Measurements from ENCODE around the gene GREB1L. TPM values are rescaled to one million over a fixed set of nuclear protein-coding genes. Genes with fewer than 3 reads are reported as not detected.
"Not testable (repeated sequence)": the region's sequence is repeated elsewhere in the genome, so short reads cannot be mapped to it uniquely, and the experiment has no call there.

GREB1L gene
- total RNA-seq, 3 donors from 2014 or later, result 0.26 to 1.0 (median 0.29) TPM

- Histone ChIP-seq H3K4me1 (ENCODE audit: low read depth) (no peaks in the 10 kb centered on the region), H3K36me3 (ENCODE audit: low read depth) (no peaks in the 10 kb centered on the region), H3K9me3 (no peaks in the 10 kb centered on the region), H3K4me3 (no peak overlapping the region)
- intact Hi-C loops (cut with DNase I, micrococcal nuclease), result no loop called here
- TF ChIP-seq CTCF (IDR thresholded peaks at IDR 0.05), result no peak
- DNase-seq, result no peak
- no peak for ATAC-seq
Observed at GRCh38 chr18:21362831-21363230, 120.8 kb downstream of the GREB1L start.

- DNase-seq (no peak), ATAC-seq (no peak)
- TF ChIP-seq CTCF (IDR thresholded peaks at IDR 0.05), result no peak
- Histone ChIP-seq H3K36me3 (ENCODE audit: low read depth) (no peaks in the 10 kb centered on the region), H3K4me3 (no peak overlapping the region), H3K4me1 (ENCODE audit: low read depth) (no peaks in the 10 kb centered on the region), H3K9me3 (no peaks in the 10 kb centered on the region)
- intact Hi-C loops (cut with DNase I, micrococcal nuclease), result no loop called here
Observed at GRCh38 chr18:21363348-21363747, 121.3 kb downstream of the GREB1L start.

GRCh38 chr18:21364471-21364870, 122.4 kb downstream of the GREB1L start:
- Histone ChIP-seq H3K4me1 (ENCODE audit: low read depth) (no peaks in the 10 kb centered on the region), H3K36me3 (ENCODE audit: low read depth) (no peaks in the 10 kb centered on the region), H3K9me3 (no peaks in the 10 kb centered on the region), H3K4me3 (no peak overlapping the region)
- intact Hi-C loops (cut with DNase I, micrococcal nuclease), result no loop called here
- TF ChIP-seq CTCF (IDR thresholded peaks at IDR 0.05), result no peak
- no peak for ATAC-seq
- no peak for DNase-seq

GRCh38 chr18:21366896-21367295, 124.9 kb downstream of the GREB1L start:
- Histone ChIP-seq H3K9me3 (no peaks in the 10 kb centered on the region), H3K4me1 (ENCODE audit: low read depth) (no peaks in the 10 kb centered on the region), H3K4me3 (no peak overlapping the region), H3K36me3 (ENCODE audit: low read depth) (no peaks in the 10 kb centered on the region)
- ATAC-seq (no peak), DNase-seq (no peak)
- TF ChIP-seq CTCF (IDR thresholded peaks at IDR 0.05), result no peak
- intact Hi-C loops (cut with DNase I, micrococcal nuclease), result no loop called here

- no peak for TF ChIP-seq CTCF (IDR thresholded peaks at IDR 0.05)
- H3K4me3 ChIP-seq, result no peak overlapping the region
- H3K36me3 ChIP-seq (ENCODE audit: low read depth), result no peaks in the 10 kb centered on the region
- no peaks in the 10 kb centered on the region for H3K4me1 ChIP-seq (ENCODE audit: low read depth)
- no peaks in the 10 kb centered on the region for H3K9me3 ChIP-seq
- DNase-seq (no peak), ATAC-seq (no peak)
- intact Hi-C loops (cut with DNase I, micrococcal nuclease), result no loop called here
Observed at GRCh38 chr18:21369146-21369545, 127.1 kb downstream of the GREB1L start.

GRCh38 chr18:21369597-21369996, 127.6 kb downstream of the GREB1L start:
- H3K4me3 ChIP-seq; H3K4me1 ChIP-seq (ENCODE audit: low read depth); H3K9me3 ChIP-seq; H3K36me3 ChIP-seq (ENCODE audit: low read depth); DNase-seq; ATAC-seq; intact Hi-C loops (cut with DNase I, micrococcal nuclease): not testable (repeated sequence)

Data from mucosa of descending colon (tissue), 3 donors.